IPS-11a (cell line): ENCODE data around the gene S100A1.
"Not testable (repeated sequence)": the region's sequence is repeated elsewhere in the genome, so short reads cannot be mapped to it uniquely, and the experiment has no call there.

ENCODE experiments used
- H3K4me3 ChIP-seq: one replicate; pipeline ENCODE4 v1.5.1; 2013; ENCODE audit warnings: low read depth, low read length, control low read depth

The S100A1 gene

DNA sequence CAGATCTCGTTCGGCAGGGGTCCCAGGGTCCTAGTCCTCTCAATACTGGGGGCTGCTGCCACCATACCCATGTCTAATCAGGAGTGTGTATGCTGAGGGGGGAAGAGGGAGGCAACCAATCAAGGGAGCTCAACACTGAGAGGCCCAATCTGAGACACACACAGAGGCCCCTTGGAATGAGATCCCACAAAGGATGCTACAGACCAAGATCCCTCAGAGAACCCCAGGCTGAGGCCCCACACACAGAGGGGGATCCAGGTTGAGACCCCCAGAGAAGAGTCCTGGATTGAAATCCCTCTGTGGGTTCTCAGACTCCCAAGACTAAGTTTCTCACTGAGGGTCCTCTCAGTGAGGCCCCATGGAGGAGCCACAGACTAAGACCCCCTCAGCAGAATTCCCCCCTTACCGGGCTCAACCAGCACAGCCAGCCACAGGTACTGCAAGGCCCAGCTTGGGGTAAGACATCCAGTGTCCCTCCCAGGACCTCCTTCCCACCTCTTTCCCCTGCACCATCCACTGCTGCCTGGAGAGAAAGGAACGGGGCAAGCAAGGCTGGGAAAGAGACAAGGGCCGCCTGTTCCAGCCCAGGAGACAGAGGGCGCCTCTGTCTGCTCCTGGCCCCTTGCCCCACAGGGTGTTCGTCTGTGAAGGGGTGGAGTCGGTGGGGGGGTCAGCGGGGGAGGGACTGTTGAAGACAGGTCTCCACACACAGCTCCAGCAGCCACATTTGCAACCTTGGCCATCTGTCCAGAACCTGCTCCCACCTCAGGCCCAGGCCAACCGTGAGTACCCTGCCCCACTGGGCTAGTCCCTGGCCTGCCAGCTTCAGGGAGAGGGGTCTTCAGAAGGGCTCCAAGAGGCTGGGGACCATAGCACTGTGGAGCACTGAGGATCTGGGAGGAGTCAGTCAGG lies at the start of gene S100A1:
Gene S100A1 (plus strand): TSS at position 720 of the 912 bp plus-strand sequence. CDS start 2,088 bp downstream, outside the sequence.
- peak within 1 kb of the TSS; percentile 42 for H3K4me3 ChIP-seq

DNA sequence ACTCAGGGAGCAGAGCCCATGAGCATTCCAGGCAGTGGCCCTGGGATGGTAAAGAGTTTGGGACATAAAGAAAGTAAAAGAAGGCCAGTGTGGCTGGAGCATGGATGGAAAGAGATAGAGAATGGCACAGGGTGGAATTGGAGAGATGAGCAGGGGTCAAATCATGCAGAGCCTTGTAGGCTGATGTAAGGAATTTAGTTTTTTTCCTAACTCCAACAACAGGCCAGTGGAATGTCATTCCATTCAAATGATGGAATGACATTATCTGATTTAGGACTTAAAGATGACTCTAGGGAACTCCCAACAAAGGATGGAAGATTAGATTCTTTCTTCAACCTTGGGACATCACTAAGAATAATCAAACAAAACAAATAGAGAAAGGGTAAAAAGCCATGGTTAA lies 49.7 kb upstream of the S100A1 start:
- H3K4me3 ChIP-seq = no peak overlapping the region

DNA sequence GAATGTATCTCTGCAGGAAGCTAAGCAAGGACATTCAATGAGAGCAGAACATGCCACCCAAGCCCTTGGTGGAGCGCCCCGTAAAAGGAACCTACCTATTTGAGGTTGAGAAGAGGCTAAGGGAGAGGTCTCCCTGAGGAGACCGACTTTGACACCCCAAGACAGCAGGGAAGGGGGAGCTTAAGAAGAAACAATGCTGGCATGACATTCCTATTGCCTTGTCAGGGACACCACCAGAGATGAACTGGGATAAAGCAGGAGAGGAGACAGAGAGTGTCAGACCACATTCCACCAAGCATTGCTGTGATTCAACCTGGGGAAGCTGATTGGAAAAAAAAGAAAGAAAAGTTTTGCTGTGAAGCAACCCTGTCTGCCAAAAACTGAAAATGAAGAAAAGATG lies 49.3 kb upstream of the S100A1 start:
- no peak overlapping the region for H3K4me3 ChIP-seq

DNA sequence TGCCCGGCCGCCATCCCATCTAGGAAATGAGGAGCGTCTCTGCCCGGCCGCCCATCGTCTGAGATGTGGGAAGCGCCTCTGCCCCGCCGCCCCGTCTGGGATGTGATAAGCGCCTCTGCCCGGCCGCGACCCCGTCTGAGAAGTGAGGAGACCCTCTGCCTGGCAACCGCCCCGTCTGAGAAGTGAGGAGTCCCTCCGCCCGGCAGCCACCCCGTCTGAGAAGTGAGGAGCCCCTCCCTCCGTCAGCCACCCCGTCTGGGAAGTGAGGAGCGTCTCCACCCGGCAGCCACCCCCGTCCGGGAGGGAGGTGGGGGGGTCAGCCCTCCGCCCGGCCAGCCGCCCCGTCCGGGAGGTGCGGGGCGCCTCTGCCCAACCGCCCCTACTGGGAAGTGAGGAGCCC lies 45.4 kb upstream of the S100A1 start:
- H3K4me3 ChIP-seq = not testable (repeated sequence)

DNA sequence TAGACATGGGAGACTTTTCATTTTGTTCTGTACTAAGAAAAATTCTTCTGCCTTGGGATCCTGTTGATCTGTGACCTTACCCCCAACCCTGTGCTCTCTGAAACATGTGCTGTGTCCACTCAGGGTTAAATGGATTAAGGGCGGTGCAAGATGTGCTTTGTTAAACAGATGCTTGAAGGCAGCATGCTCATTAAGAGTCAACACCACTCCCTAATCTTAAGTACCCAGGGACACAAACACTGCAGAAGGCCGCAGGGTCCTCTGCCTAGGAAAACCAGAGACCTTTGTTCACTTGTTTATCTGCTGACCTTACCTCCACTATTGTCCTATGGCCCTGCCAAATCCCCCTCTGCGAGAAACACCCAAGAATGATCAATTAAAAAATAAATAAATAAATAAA lies 44.7 kb upstream of the S100A1 start:
- not testable (repeated sequence) for H3K4me3 ChIP-seq

DNA sequence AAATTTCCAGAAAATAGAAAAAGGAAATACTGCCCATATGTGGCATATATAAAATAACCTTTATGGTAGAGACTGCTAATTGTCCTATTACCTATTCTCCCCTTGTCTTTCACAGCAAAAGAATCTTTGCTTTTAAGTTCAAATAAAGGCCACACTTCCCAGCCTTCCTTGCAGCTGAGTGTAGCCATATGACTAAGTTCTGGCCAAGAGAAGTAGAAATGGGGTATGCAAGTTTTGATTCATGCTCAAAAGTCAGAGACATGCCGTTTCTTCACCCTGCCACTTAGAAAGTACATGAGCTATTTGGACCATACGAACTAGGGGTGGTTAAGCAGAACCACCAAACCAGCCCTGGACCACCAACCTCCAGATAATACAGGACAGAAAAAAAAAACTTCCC lies 44.3 kb upstream of the S100A1 start:
- H3K4me3 ChIP-seq = no peak overlapping the region

DNA sequence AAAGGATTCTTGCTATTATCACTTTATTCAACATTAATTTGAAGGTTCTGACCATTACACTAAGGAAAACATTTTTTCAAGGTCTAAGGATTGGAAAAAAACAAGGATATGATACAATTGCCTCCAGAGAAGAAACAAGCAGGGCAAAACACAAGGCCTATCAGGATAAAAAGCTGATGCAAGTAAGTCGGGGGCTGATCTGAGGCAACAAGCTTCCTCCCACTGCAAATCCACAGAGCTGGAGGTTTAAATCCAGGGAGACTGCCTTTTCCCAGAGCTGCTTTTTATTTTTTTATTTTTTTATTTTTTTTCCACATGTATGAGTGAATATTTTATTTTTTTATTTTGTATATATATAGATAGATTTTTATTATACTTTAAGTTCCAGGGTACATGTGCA lies 43.2 kb upstream of the S100A1 start:
- H3K4me3 ChIP-seq = no peak overlapping the region

DNA sequence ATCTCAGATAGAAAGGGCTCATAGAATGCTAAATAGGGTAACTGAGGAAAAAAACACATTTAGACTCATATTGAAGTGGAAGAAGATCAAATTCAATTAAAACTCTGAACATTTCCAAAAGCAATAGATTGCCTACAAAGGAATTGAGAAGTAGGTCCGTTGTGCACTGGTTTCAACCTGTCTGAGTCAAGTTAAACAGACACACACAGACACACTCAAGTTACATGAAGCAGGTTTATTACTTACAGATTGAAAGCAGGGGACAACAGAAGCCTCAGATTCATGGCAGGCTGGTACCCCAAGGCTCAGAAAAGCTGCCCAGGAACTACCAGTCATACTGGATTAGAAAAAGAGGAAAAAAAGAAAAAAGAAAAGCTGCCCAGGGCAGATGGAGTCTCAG lies 41.9 kb upstream of the S100A1 start:
- H3K4me3 ChIP-seq = no peak overlapping the region

DNA sequence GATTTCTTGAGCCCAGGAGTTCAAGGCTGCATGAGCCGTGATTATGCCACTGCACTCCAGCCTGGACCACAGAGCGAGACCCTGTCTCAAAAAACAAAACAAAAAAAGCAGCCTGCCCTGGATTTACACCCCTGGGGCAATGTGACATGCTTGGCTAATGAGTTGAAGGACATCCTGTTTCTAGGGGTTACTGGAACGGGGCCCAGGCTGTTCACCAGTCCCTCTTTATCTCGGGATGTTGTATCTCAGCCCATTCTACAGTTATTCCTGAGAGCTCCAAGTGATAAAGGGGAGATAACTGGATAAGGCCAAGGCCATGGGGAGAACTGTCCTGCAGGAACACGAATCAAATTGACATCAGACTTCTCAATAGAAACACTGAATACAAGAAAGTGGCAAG lies 40.9 kb upstream of the S100A1 start:
- H3K4me3 ChIP-seq = no peak overlapping the region

DNA sequence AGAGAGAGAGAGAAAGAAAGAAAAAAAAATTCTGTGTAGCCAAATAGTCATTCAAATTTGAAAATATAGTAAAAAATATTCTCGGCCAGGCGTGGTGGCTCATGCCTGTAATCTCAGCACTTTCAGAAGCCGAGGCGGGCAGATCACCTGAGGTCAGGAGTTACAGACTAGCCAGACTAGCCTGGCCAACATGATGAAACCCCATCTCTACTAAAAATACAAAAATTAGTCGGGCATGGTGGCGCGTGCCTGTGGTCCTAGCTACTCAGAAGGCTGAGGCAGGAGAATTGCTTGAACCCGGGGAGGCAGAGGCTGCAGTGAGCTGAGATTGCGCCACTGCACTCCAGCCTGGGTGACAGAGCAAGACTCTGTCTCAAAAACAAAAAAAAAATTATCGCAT lies 40.2 kb upstream of the S100A1 start:
- H3K4me3 ChIP-seq = not testable (repeated sequence)

DNA sequence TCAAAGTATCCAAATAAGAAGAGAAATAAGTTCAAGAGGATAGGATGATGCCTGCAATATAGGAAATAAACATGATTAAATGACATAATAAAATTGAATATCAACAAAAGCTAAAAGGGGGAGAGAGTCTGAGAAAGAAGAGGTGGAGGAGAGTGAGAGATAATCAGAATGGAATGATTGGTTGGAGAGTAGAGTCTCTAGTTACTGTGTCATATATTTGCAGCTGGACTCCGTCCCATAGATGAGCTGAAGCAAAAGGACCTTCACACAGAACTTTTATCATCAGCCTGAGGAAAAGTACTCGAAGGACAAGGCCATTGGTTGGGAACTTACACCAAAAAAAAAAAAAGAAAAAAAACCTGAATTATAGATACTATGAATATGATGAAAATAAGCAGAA lies 39.8 kb upstream of the S100A1 start:
- H3K4me3 ChIP-seq = no peak overlapping the region

DNA sequence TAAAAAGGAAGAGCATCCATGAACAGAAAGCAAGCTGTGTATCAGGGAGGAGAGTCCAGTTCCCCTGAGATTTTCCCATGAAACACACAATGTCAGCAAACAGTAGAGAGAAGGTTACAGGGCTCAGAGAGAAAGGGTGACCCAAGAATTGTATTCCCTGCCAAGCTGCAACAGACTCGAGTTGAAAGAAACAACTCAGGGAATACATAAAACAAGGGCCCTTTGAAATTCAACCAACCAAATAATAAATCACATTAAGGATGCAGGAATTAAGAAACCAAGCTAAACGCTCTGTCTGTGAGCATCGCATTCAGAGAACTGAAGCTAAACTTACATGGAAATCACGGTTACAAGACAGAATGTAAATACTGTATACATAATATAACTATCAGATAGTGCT lies 35.5 kb upstream of the S100A1 start:
- no peak overlapping the region for H3K4me3 ChIP-seq

DNA sequence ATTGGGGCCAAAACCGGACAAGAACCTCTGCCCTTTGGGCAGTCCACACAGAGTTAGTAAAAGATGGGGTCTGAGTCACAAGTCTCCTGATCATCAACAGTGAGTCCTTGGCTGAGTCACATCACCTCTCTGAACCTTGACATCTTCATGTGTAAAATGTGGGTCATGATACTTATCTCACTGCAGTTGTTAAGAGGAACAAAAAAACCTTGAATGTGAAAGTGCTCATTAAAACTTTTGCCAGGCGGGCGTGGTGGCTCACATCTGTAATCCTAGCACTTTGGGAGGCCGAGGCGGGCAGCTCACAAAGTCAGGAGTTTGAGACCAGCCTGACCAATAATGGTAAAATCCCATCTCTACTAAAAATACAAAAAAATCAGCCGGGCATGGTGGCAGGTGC lies 31.0 kb upstream of the S100A1 start:
- H3K4me3 ChIP-seq = no peak overlapping the region

DNA sequence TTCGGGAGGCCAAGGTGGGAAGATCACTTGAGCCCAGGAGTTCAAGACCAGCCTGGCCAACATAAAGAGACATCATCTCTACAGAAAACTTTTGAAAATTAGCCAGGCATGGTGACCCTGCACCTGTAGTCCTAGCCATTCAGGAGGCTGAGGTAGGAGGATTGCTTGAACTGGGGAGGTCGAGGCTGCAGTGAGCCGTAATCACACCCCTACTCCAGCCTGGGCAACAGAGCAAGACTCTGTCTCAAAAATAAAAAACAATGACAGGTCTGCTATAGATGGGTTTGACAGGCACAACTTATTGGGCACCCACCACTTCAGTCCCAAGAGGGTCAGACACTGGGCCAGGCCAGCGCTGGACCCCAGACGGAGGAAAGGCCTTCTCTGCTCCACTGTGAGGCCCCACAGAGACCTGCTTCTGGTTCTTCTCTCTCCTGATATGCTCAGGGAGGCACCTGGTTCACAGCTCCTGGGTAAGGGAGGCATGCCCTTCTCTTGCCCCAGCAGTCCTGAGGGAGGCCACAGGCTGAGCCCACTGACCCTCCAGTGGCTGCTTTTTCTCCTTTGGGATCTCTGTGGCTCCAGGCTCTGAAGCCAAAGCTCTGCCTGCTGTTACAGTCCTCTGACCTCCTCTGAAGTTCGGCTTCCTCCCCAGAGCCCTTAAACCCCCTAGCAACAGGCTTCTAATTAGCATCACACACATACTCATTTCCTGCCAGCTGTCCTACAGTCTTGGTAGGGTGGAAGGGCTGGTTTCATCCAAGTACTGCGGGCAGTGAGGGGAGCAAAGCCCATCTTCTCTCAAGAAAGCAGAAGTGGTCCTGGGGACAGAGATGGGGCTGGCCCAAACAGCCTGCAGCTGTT lies 29.7 kb upstream of the S100A1 start:
- H3K4me3 ChIP-seq = no peak overlapping the region

DNA sequence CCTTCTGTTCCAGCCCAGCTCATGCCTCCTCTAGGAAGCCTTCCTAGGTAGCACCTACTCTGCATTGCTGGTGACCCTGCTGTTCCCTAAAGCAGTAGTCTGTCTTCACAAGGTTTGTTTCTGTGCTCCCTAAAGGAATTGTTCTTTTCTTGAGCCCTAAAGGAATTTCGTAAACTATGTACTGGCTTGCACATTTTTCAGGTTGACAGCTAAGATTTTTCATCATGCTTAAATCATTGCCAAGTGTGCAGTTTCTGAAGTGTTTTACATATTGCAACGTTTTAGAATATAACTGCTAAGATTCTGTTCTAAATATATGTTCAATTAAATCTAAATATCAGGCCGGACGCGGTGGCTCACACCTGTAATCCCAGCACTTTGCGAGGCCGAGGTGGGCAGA lies 28.4 kb upstream of the S100A1 start:
- no peak overlapping the region for H3K4me3 ChIP-seq

DNA sequence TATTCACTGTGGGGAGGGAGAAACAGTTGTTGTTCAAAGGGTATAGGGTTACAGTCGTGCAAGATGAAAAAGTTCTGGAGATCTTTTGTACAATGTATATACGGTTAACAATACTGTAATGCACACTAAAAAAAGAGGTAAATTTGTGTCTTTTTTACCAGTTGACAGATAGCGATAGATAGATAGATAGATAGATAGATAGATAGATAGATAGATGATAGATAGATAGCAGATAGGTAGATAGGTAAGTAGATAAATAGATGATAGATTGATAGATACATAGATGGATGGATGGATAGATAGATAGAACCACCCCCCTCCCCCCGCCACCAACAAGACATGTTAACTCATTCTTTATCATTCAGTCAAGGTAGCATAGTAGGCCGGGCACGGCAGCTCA lies 25.5 kb upstream of the S100A1 start:
- no peak overlapping the region for H3K4me3 ChIP-seq

DNA sequence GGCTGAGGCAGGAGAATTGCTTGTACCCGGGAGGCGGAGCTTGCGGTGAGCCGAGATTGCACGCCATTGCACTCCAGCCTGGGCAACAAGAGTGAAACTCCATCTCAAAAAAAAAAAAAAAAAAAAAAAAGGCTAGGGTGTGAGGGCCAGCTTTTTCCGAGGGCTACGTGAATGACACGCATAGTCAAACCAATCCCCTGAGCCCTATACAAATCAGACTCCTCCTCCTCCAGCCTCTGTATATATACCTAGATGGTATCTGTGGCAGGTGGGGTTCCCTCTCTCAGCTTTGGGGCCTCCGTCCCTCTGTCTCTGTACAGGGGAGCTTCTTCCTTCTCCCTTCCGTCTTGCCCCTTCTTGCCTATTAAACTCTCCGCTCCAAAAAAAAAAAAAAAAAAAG lies 22.0 kb upstream of the S100A1 start:
- no peak overlapping the region for H3K4me3 ChIP-seq

DNA sequence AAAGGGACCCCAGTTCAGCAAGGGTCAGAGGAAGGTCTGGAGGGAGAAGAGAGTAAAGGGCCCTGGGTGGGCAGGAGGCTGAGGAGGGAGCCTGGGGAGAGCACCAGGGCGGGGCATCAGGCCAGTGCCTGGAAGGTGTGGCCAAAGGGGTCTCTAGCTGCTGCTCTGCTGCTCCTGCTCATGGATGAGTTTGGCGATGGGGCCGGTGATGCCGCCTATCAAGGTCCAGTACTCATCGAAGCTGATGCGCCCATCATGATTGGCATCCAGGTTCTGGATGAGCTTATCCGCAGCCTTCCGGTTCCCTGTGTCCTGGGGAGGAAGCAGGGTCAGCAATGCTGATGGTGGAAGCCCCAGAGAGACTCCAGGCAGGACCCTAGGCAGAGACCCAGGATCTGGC lies 20.9 kb upstream of the S100A1 start:
- no peak overlapping the region for H3K4me3 ChIP-seq

DNA sequence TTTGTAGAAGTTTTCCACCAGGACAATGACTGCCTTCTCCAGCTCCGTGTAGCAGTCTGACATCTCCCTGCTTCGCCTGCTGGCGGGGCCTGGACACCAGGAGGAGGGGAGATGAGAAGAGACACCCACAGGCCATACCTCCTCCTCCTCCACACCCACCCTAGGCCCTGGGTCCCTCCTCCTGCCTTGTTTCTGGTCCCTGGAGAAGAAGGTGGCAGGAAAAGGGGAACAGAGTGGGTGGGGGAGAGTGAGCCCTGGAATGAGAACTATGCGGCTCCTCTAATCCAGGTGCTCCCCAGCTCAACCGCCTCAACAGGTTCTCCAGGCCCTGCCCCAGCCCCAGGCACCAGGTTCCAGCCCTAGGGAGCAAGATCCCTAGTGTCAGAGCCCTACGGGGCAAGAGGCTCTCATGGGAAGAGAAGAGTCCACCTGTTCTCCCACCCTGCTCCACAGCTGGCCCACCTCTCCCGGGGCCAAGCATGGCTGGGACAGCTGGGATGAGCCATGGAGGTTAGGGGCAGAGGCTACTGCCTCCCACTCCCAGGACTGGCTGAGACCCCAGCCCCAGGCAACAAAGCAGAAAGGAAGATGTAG lies 20.0 kb upstream of the S100A1 start:
- no peak overlapping the region for H3K4me3 ChIP-seq

DNA sequence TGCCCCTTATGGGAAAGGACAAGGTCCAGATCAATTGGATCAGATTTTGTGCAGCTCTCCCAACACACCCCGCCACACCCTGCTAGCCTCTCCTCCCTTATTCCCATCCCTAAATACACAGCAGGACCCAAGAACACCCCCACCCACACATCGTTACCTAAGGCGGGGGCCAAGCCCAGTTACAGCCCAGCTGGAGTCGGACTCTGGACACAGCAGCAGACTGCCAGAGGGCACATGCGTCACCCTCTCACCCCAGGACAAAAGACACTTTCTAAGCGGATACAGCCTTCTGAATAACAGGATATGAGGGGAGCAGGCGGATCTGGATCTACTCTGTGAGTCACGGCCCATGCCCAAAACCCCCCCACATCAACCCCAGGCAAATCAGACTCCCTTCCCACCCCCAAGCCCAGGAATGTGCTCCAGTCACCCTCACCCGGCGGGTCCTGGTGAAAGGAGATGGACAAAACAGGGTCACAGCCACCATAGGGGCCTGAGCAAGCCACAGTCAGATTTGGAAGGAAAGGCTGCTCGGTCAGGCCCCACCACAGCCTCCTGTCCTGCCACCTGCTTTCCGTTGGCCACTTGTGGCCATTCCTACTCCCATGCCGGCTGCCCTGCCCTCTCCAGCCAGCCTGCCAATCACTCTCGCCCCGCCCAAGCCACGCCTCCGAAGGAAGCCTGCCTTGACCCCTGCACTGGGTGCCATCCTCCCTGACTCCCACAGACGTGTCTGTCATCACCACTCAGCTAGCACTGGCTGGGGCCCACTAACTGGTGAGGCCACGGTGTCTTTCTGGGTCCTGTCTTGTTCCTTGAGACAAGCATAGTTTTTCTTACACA lies 19.3 kb upstream of the S100A1 start:
- no peak overlapping the region for H3K4me3 ChIP-seq

DNA sequence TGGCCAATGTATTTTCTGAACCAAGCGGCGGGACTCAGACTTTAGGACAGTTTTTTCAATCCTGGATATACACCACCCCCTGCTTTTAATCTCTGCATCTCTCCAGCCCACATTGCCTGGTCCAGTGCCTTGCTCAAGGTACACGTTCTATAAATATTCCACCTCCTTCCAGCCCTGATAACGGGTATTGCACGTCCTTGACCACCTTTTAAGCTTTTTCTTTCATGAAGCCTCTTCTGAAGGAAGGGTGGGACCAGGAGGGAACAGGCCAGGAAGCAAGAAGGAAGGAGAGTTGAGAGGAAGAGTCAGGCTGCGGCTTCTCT lies 18.7 kb upstream of the S100A1 start:
- no peak overlapping the region for H3K4me3 ChIP-seq
